Neural cell (in vitro differentiated cells): ENCODE data around the gene C19orf67.

Experiments used
- CTCF ChIP-seq: fragments of 450-650 bp; IDR thresholded peaks from 2 replicates; pipeline ENCODE4 v1.5.1; 2014; ENCODE audit warnings: antibody characterized with exemption, mild to moderate bottlenecking, moderate library complexity; ENCODE audit not compliant: poor library complexity, severe bottlenecking
- EP300 ChIP-seq: fragments of 450-650 bp; conservative IDR thresholded peaks from 2 replicates; pipeline ENCODE4 v1.6.1; 2014; ENCODE audit warnings: antibody characterized with exemption, mild to moderate bottlenecking, moderate library complexity; ENCODE audit not compliant: poor library complexity, severe bottlenecking
- EZH2 ChIP-seq: fragments of 200-600, 300-800 bp; shearing (Covaris generic), sonication (generic); IDR thresholded peaks from 2 replicates; pipeline ENCODE4 v1.6.1; 2014; ENCODE audit warnings: antibody characterized with exemption, low read length, borderline replicate concordance, mild to moderate bottlenecking; ENCODE audit not compliant: insufficient read depth, poor library complexity, severe bottlenecking
- POLR2AphosphoS5 ChIP-seq: IDR thresholded peaks from 2 replicates; pipeline ENCODE4 v1.6.1; 2012
- RAD21 ChIP-seq: fragments of 450-650 bp; conservative IDR thresholded peaks from 2 replicates; pipeline ENCODE4 v1.6.1; 2014; ENCODE audit warnings: antibody characterized with exemption, mild to moderate bottlenecking, moderate library complexity
- REST ChIP-seq: IDR thresholded peaks from 2 replicates; pipeline ENCODE4 v1.6.1; 2012; ENCODE audit warnings: borderline replicate concordance

- TF ChIP-seq POLR2AphosphoS5: no peak
- TF ChIP-seq CTCF: no peak
- no peak for TF ChIP-seq RAD21
- TF ChIP-seq EP300: no peak
- no peak for TF ChIP-seq REST
- no peak for TF ChIP-seq EZH2
These were observed 23.6 kb downstream of the C19orf67 start, which contains the start of gene PALM3 for GRCh38 chr19:14061751-14062557.
